ENCODE results near the gene PTPRN2.

Gene PTPRN2

DNA sequence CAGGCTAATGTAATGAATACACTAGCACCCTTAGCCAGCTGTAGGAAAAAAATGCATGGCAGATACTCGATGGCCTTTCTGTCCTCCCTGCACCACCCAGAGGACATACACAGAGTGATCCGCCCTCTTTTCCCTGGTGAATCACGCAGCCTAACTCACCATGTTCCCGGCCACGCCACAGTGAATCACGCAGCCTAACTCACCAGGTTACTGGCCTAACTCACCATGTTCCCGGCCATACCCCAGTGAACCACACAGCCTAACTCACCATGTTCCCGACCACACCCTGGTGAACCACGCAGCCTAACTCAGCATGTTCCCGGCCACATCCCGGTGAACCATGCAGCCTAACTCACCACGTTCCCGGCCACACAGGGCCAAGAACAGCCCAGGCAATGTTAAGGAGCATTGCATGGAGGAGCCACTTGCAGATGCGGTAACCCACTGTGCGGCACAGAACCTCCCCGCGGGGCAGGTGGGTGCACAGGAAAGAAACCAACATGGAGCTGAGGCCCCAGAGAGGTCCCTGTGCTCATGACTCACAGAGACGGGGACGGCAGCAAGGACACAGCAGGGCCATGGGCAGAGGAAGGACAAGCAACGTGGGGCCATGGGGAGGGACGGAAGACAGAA, 742.3 kb downstream of the PTPRN2 start:
- no peak for DNase-seq

DNA sequence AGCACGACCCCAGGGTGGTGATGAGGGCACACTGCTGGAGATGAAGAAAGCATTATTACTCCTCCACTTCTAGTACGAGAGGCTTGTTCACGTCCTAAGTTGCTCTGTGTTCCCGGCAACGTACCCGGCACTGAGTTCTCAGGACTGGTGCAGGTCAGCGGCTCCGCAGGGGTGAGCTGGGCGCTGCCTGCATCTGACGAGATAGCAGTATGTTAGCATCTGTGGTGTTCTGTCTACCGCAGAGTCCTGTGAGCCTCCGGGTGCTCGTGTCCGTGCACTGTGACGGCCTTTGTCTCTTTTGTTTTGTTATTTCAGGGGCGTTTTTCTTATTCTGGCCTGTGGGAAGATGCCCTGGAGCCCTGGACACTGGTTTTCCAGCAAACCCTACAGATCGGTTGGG, 743.0 kb downstream of the PTPRN2 start:
- no peak for DNase-seq

- no peak for DNase-seq
These were observed 743.5 kb downstream of the PTPRN2 start for GRCh38 chr7:157844141-157844540.

DNA sequence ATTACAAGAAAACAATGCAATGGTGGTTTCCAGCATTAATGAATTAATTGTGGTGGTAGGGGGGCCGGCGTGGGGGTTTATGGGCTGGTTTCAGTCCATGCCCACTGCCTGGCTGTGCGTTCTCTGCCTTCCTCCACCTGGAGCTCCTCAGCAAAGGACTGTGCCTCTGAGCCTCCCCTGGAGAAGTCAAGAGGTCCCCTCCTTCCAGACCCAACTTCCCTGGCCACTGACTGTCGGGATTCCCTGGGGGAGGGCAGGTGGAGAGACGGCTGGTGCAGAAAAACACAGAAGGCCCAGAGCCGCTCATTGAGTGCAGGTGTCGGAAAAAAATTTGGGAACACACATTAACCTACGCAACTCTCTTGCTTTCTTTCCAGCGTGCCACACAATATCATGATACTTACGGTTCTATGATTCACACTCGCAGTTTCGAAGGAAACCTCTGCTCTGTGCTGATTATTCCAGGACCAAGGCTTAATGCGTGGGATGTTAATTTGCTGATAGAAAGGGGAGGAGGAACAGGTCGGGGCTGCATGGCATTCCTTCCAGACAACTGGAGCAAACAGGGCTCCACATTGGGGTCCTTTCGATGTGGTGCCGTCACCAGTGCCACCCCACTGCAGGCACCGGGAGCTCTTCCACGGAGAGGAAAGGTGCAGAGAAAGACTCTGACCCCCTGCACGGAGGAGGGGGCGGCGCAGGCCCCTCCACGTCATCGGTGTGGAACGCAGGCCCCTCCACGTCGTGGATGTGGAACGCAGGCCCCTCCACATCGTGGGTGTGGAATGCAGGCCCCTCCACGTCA, 744.1 kb downstream of the PTPRN2 start:
- DNase-seq: no peak

DNA sequence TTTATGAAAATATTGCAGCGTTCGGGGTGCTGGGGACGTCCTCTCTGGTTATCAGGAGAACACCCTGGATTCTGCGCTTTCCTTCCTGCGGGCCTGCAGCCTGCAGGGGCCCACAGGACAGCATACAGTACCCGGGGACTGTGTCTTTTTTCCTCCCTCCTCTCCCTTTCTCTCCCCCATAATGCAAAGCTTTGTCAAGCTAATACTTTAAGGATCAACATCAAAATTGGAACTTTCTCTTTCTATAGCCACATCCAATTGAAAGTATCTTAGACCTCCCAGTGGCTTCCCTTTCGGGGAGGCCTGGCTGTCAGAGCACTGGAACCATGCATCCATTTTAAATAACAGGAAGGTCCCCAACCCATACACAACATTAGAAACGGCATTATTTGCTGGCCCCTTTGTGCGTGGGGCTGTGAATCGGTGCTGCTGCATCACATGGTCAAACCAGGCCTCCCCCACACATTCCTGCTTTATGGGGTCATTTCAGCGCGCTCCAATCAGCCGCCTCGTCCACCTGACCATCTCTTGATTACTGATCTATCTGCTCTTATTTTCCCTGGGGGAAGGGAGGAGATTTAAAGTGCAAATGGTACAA, 745.8 kb downstream of the PTPRN2 start:
- no peak for DNase-seq

GRCh38 chr7:157840914-157841772, 746.5 kb downstream of the PTPRN2 start:
- no peak for DNase-seq

GRCh38 chr7:157840174-157840913, 747.3 kb downstream of the PTPRN2 start:
- no peak for DNase-seq

GRCh38 chr7:157839672-157840167, 747.9 kb downstream of the PTPRN2 start:
- no peak for DNase-seq

DNA sequence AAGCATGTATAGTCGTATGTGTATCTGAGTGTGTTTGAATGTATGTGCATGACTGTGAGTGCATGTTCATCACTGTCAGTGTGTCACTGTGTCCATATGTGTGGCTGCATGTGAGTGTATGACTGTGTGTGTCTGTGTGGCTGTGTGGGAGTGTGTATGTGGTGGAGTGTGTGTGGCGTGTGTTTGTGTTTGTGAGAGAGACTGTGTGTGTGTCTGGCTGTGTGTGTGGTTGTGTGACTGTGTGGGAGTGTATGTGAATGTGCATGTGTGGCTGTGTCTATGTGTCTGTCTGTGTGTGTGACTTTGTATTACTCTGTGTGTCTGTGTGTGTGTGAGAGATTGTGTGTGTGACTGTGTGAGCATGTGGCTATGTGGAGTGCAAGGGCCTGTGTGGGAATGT, 748.4 kb downstream of the PTPRN2 start:
- no peak for DNase-seq

DNA sequence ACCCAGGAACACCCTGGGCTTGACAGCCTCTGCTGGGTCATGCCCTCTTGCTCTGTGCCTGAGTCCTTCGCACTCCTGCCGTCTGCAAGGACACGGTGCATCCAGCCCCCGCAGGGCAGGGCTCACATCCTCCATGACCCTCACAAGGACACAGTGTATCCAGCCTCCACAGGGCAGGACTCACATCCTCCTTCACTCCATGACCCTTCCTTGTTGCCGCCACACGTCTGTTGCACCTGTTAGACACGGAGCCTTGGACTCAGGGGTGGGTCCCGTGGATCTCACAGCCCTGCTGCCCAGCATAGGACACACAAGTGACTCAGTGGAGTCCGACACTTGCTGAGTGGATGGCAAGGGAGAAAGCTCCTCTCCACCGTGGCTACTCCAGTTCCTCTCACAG, 750.1 kb downstream of the PTPRN2 start:
- no peak for DNase-seq

DNA sequence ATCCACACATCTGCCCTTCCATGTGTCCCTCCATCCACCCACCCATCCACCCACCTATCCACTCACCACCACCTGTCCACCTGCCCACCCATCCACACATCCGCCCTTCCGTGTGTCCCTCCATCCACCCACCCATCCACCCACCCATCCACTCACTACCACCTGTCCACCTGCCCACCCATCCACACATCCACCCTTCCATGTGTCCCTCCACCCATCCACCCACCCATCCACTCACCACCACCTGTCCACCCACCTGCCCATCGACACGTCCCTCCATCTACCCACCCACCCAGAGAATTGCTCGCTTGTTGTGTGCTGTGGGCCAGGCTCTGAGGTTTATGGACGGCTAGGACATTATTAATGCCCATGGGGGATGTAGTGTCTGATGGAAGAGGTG, 750.6 kb downstream of the PTPRN2 start:
- no peak for DNase-seq

- no peak for DNase-seq
These were observed 753.0 kb downstream of the PTPRN2 start for GRCh38 chr7:157834501-157835163.

GRCh38 chr7:157832866-157833607, 754.6 kb downstream of the PTPRN2 start:
- DNase-seq: no peak

- no peak for DNase-seq
These were observed 755.2 kb downstream of the PTPRN2 start for GRCh38 chr7:157832421-157832820.

GRCh38 chr7:157832006-157832405, 755.6 kb downstream of the PTPRN2 start:
- no peak for DNase-seq

DNA sequence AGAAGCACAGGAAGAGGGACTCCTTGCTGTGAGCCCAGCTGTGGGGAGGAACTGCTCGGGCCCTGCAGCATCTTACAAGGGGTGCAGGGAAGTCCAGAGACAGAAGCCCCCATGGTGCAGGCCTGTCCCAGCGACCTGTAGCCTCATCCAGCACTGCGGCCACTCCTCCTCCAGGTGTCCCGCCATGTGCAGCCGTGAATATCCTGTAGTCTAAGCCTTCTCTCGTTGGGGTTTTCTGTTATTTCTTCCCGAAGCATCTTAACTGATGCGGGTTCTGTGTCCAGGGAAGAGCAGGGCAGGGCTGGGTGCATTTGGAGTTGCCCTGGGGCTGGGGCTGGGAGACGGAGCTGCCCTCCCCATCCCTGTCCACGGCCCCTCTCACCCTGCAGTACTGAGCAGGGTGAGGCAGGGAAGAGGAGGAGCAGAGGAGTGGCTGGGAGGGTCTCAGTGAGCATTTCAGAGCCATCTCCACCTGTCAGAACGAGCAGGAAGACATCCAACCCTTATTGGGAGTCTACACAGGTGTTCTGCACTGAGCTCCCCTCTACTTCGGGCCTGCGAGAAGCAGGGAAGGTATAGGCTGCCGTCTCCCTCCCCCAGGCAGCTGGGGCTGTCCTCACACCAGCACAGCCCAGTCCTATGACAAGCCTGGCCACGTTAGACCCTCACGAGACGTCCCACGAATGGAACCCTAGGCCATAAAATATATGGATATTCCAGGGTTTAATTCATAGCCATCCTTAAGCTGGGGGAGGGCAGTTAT, 756.3 kb downstream of the PTPRN2 start:
- no peak for DNase-seq

- DNase-seq: no peak
These were observed 757.3 kb downstream of the PTPRN2 start for GRCh38 chr7:157830331-157830730.

GRCh38 chr7:157829491-157829890, 758.1 kb downstream of the PTPRN2 start:
- DNase-seq: no peak

DNA sequence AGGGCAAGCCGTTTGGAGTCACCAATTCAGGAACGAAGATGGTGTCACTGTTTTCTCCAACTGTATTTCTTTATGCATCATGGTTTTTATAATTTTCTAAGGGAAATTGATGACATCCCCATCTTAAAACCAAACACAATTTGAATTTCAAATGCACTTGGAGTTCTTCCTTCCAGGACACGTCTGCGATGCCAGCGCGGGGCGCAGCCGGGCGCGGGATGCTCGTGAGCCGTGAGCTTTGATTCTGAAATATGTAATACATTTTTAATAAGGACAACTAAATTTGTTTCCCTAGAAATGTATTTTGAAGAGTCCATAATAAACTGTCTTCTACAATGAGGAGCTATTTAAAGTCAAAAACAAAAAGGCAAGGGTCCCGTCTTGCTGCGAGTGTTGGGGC, 758.7 kb downstream of the PTPRN2 start:
- no peak for DNase-seq

DNA sequence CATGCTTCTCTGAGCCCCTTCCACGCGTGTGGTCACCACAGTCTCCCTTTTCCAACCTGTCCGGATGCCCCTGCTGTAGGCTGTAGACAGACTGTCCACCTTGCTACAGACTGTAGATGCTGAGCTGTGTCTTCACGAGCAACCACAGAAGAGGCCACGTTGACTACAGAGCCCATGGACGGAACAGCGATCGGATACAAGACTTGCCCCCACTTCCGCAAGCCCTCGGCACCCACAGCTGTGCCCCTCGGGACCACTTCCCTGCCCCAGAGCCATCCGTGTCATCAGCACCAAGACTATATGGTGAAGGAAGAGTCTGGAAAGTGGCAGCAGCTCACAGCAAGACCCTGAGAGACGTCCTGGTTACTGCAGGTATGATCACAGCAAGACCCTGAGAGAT, 759.4 kb downstream of the PTPRN2 start:
- no peak for DNase-seq
